ENCODE data around the gene CABLES1. TPM values are rescaled to one million over a fixed set of nuclear protein-coding genes. Genes with fewer than 3 reads are reported as not detected.

The CABLES1 gene
- total RNA-seq, 4 donors from 2014 or later, result 0.58 to 1.6 (median 1.3) TPM

DNA sequence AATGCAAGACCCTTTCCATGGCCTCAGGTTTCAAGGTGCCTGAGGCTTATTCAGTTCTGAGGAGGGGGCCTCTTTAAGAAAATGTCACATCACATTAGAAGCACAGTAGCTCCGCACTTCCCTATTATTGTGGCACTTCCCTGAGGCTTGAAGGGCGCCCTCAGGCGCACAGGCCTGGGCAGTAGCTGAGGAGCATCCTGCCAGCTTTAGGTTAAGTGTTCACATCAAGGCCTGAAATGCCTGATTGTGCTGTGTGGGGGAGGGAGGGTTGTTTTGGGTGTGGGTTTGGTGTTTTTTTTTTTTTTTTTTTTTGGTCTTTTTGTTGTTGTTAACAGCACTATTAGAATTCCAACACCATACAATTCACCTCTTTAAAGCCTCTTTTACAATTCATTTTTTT lies 107.9 kb downstream of the CABLES1 start:
- Histone ChIP-seq H3K36me3 (no peaks in the 10 kb centered on the region), H3K27ac (no peak overlapping the region), H3K9me3 (no peaks in the 10 kb centered on the region), H3K4me1 (peaks cover 0 to 7% of the 10 kb centered on the region in 2 donors), H3K4me3 (no peak overlapping the region), H3K27me3 (no peaks in the 10 kb centered on the region)
- in situ Hi-C loops (cut with MboI; ENCODE audit: low sequenced_read_pairs in 4 of 4), result loop anchor here in 1 of 4 donors (25.0 kb wide), 1 partner anchor 194 kb away; a partner anchor contains a TSS
- no peak for DNase-seq
- intact Hi-C loops (cut with DNase I; ENCODE audit: low total_unique reads), result no loop called here
- TF ChIP-seq, protein P1, sequence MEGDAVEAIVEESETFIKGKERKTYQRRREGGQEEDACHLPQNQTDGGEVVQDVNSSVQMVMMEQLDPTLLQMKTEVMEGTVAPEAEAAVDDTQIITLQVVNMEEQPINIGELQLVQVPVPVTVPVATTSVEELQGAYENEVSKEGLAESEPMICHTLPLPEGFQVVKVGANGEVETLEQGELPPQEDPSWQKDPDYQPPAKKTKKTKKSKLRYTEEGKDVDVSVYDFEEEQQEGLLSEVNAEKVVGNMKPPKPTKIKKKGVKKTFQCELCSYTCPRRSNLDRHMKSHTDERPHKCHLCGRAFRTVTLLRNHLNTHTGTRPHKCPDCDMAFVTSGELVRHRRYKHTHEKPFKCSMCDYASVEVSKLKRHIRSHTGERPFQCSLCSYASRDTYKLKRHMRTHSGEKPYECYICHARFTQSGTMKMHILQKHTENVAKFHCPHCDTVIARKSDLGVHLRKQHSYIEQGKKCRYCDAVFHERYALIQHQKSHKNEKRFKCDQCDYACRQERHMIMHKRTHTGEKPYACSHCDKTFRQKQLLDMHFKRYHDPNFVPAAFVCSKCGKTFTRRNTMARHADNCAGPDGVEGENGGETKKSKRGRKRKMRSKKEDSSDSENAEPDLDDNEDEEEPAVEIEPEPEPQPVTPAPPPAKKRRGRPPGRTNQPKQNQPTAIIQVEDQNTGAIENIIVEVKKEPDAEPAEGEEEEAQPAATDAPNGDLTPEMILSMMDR (IDR thresholded peaks at IDR 0.05 in 4 of 5, conservative IDR thresholded peaks at IDR 0.05 in 1 of 5), result no peak
- TF ChIP-seq POLR2A (IDR thresholded peaks at IDR 0.05), result no peak
- ATAC-seq, result no peak

DNA sequence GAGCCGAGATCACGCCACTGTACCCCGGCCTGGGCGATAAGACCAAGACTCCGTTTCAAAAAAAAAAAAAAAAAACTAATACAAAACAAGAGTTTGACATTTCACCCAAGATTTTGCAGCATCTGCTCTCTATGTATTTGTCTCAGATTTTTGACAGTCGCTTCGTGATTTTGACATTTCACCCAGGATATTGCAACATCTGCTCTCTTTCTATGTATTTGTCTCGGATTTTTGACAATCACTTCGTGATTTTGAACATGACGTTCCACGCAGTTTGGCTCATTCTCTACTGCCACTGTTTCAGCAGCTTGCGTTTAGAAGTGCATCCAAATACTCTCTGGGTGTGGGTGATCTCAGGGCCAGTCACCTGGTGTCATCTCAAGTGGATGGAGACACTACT lies 108.5 kb downstream of the CABLES1 start:
- in situ Hi-C loops (cut with MboI; ENCODE audit: low sequenced_read_pairs in 4 of 4), result loop anchor here in 1 of 4 donors (25.0 kb wide), 1 partner anchor 193 kb away; a partner anchor contains a TSS
- Histone ChIP-seq H3K9me3 (no peaks in the 10 kb centered on the region), H3K4me3 (no peak overlapping the region), H3K27ac (no peak overlapping the region), H3K36me3 (no peaks in the 10 kb centered on the region), H3K4me1 (peaks cover 0 to under 1% of the 10 kb centered on the region in 2 donors), H3K27me3 (no peaks in the 10 kb centered on the region)
- DNase-seq (no peak), ATAC-seq (no peak)
- intact Hi-C loops (cut with DNase I; ENCODE audit: low total_unique reads), result no loop called here
- TF ChIP-seq, protein P1 (IDR thresholded peaks at IDR 0.05 in 4 of 5, conservative IDR thresholded peaks at IDR 0.05 in 1 of 5), result no peak
- TF ChIP-seq POLR2A (IDR thresholded peaks at IDR 0.05), result no peak

DNA sequence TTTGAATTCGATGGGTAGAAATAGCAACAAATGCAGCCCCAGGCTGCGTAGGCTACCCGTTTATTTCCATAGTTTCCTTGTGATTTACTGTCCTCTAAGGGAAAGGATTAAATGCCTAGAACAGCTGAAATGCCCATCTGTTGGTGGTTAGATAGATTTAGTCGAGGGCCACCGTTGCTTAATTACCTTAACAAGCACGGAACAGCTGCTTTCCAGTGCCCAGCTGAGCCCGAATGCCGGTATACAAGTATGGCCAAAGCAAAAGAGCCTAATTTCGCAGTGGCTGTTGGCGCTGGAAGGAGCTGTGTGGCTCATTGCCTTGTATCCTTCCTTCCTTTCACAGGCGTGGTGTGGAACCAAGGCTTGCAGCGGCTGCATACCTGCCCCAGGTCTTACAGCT lies 109.1 kb downstream of the CABLES1 start:
- Histone ChIP-seq H3K27ac (no peak overlapping the region), H3K9me3 (no peaks in the 10 kb centered on the region), H3K36me3 (no peaks in the 10 kb centered on the region), H3K27me3 (no peaks in the 10 kb centered on the region), H3K4me3 (no peak overlapping the region), H3K4me1 (no peaks in the 10 kb centered on the region)
- intact Hi-C loops (cut with DNase I; ENCODE audit: low total_unique reads), result no loop called here
- DNase-seq, result no peak
- in situ Hi-C loops (cut with MboI; ENCODE audit: low sequenced_read_pairs in 4 of 4), result loop anchor here in 1 of 4 donors (25.0 kb wide), 1 partner anchor 193 kb away; a partner anchor contains a TSS
- ATAC-seq, result no peak
- no peak for TF ChIP-seq POLR2A (IDR thresholded peaks at IDR 0.05)
- TF ChIP-seq, protein P1 (IDR thresholded peaks at IDR 0.05 in 4 of 5, conservative IDR thresholded peaks at IDR 0.05 in 1 of 5), result no peak

DNA sequence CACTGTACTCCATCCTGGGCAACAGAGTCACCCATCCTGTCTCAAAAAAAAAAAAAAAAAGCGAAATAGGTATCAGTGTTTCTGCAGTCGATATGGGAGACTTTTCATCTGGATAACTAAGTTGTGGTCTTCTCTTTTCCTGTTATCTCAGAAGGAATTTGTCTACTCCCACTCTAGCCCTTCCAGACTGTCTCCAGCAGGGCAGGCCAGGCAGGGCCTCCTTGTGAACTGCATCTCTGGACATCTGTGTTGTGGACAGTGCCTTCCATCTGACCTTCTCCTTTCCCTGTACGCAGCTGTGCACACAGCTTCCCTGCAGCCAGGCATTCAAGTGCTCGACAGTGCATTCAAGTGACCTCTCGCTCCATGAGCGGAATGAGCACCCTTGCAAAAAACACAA lies 110.2 kb downstream of the CABLES1 start:
- DNase-seq (no peak), ATAC-seq (no peak)
- H3K36me3 ChIP-seq, result no peaks in the 10 kb centered on the region
- H3K9me3 ChIP-seq, result no peaks in the 10 kb centered on the region
- no peaks in the 10 kb centered on the region for H3K27me3 ChIP-seq
- intact Hi-C loops (cut with DNase I; ENCODE audit: low total_unique reads), result no loop called here
- H3K4me3 ChIP-seq, result no peak overlapping the region
- no peaks in the 10 kb centered on the region for H3K4me1 ChIP-seq
- in situ Hi-C loops (cut with MboI; ENCODE audit: low sequenced_read_pairs in 4 of 4), result loop anchor here in 1 of 4 donors (25.0 kb wide), 1 partner anchor 192 kb away; a partner anchor contains a TSS
- TF ChIP-seq POLR2A (IDR thresholded peaks at IDR 0.05), result no peak
- TF ChIP-seq, protein P1 (IDR thresholded peaks at IDR 0.05 in 4 of 5, conservative IDR thresholded peaks at IDR 0.05 in 1 of 5), result no peak
- H3K27ac ChIP-seq, result no peak overlapping the region

DNA sequence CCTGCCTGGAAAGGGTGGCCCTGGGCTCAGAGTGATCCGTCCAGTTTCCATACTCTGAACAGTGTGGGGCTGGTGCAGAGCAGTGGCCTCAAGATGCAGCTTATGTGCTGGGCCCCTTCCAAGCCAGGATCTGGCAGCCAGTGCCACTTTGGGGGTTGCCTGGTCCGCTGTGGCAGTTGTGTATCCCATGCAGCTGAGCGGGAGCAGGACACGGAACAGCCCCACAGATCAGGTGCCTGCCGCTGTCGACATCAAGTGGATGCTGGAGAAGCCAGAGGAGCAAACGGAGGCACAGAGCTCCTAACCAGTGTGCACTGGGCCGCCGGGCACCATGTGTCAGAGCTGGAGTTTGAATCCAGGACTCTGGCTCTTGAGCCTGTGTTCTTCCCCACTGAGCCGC lies 112.0 kb downstream of the CABLES1 start:
- H3K4me1 ChIP-seq, result no peaks in the 10 kb centered on the region
- no peaks in the 10 kb centered on the region for H3K9me3 ChIP-seq
- H3K36me3 ChIP-seq, result no peaks in the 10 kb centered on the region
- DNase-seq (no peak), ATAC-seq (no peak)
- in situ Hi-C loops (cut with MboI; ENCODE audit: low sequenced_read_pairs in 4 of 4), result loop anchor here in 1 of 4 donors (25.0 kb wide), 1 partner anchor 190 kb away; a partner anchor contains a TSS
- intact Hi-C loops (cut with DNase I; ENCODE audit: low total_unique reads), result no loop called here
- no peak for TF ChIP-seq POLR2A (IDR thresholded peaks at IDR 0.05)
- TF ChIP-seq, protein P1 (IDR thresholded peaks at IDR 0.05 in 4 of 5, conservative IDR thresholded peaks at IDR 0.05 in 1 of 5), result no peak
- no peaks in the 10 kb centered on the region for H3K27me3 ChIP-seq
- no peak overlapping the region for H3K27ac ChIP-seq
- H3K4me3 ChIP-seq, result no peak overlapping the region
